Ovary (tissue), 3 donors: ENCODE measurements around the gene NAPG.

Source experiments
- CTCF ChIP-seq, 3 donors: fragments of 450-650 bp in 2 of 3; fragments of 200-600 bp in 1 of 3; IDR thresholded peaks; one replicate each; pipeline versions ENCODE4 v1.5.1 to v1.8.0; 2016 to 2022; ENCODE audit warnings: antibody characterized with exemption in 3 of 3, mild to moderate bottlenecking in 1 of 3
- POLR2A ChIP-seq: fragments of 450-650 bp; IDR thresholded peaks from one replicate; pipeline ENCODE4 v1.6.1; 2017; ENCODE audit warnings: antibody characterized with exemption, mild to moderate bottlenecking, moderate library complexity
- donor health status: DM: no; HTN: no; CAD: no.

GRCh38 chr18:10528439-10528838, 2.6 kb downstream of the NAPG start:
- TF ChIP-seq POLR2A (no peak), CTCF (IDR thresholded peaks at IDR 0.05) (no peak)
